Measurements from ENCODE around the gene HRG.
"Not testable (repeated sequence)": the region's sequence is repeated elsewhere in the genome, so short reads cannot be mapped to it uniquely, and the experiment has no call there.

The HRG gene

GRCh38 chr3:186679151-186679550 lies 13.3 kb downstream of the HRG start:
- no peak overlapping the region for H3K4me3 ChIP-seq (ENCODE audit: low read depth, low read length)

GRCh38 chr3:186680869-186681268 lies 15.1 kb downstream of the HRG start:
- H3K4me3 ChIP-seq (ENCODE audit: low read depth, low read length): no peak overlapping the region

GRCh38 chr3:186682812-186683211 lies 17.0 kb downstream of the HRG start:
- no peak overlapping the region for H3K4me3 ChIP-seq (ENCODE audit: low read depth, low read length)

- H3K4me3 ChIP-seq (ENCODE audit: low read depth, low read length): no peak overlapping the region
Observed at GRCh38 chr3:186683979-186684378, 18.2 kb downstream of the HRG start.

- H3K4me3 ChIP-seq (ENCODE audit: low read depth, low read length): not testable (repeated sequence)
Observed at GRCh38 chr3:186686475-186686874, 20.7 kb downstream of the HRG start.

- no peak overlapping the region for H3K4me3 ChIP-seq (ENCODE audit: low read depth, low read length)
Observed at GRCh38 chr3:186687120-186687651, 21.4 kb downstream of the HRG start.

- not testable (repeated sequence) for H3K4me3 ChIP-seq (ENCODE audit: low read depth, low read length)
Observed at GRCh38 chr3:186690304-186690703, 24.5 kb downstream of the HRG start.

GRCh38 chr3:186691676-186692075 lies 25.9 kb downstream of the HRG start:
- no peak overlapping the region for H3K4me3 ChIP-seq (ENCODE audit: low read depth, low read length)

GRCh38 chr3:186693843-186694242 lies 28.0 kb downstream of the HRG start:
- no peak overlapping the region for H3K4me3 ChIP-seq (ENCODE audit: low read depth, low read length)

- H3K4me3 ChIP-seq (ENCODE audit: low read depth, low read length): no peak overlapping the region
Observed at GRCh38 chr3:186694288-186695032, 28.6 kb downstream of the HRG start.

- no peak overlapping the region for H3K4me3 ChIP-seq (ENCODE audit: low read depth, low read length)
Observed at GRCh38 chr3:186696522-186696921, 30.7 kb downstream of the HRG start.

- H3K4me3 ChIP-seq (ENCODE audit: low read depth, low read length): no peak overlapping the region
Observed at GRCh38 chr3:186697510-186697909, 31.7 kb downstream of the HRG start.

- H3K4me3 ChIP-seq (ENCODE audit: low read depth, low read length): no peak overlapping the region
Observed at GRCh38 chr3:186700267-186700666, 34.5 kb downstream of the HRG start.

- H3K4me3 ChIP-seq (ENCODE audit: low read depth, low read length): not testable (repeated sequence)
Observed at GRCh38 chr3:186702451-186702850, 36.6 kb downstream of the HRG start.

- H3K4me3 ChIP-seq (ENCODE audit: low read depth, low read length): no peak overlapping the region
Observed at GRCh38 chr3:186705882-186706780, 40.3 kb downstream of the HRG start.

GRCh38 chr3:186708983-186709679 lies 43.3 kb downstream of the HRG start:
- no peak overlapping the region for H3K4me3 ChIP-seq (ENCODE audit: low read depth, low read length)

- not testable (repeated sequence) for H3K4me3 ChIP-seq (ENCODE audit: low read depth, low read length)
Observed at GRCh38 chr3:186710694-186711093, 44.9 kb downstream of the HRG start.

GRCh38 chr3:186713499-186713898 lies 47.7 kb downstream of the HRG start:
- no peak overlapping the region for H3K4me3 ChIP-seq (ENCODE audit: low read depth, low read length)

- no peak within 1 kb of the TSS for H3K4me3 ChIP-seq (ENCODE audit: low read depth, low read length)
Observed at GRCh38 chr3:186717039-186717457, 51.2 kb downstream of the HRG start, which contains the start of gene KNG1. KNG1 (plus strand) TSS chr3:186717359; CDS start chr3:186717543, 184 bp downstream.

- H3K4me3 ChIP-seq (ENCODE audit: low read depth, low read length): no peak overlapping the region
Observed at GRCh38 chr3:186719945-186720739, 54.3 kb downstream of the HRG start.

Measured in iPS-11a (cell line).